OCI-LY1 (cell line): ENCODE measurements around the gene KLK12.

Source experiments
- H2AFZ ChIP-seq: fragments of 200-600 bp; sonication (generic), shearing (Covaris generic); 2 replicates; pipeline ENCODE4 v1.6.0; 2014; ENCODE audit warnings: antibody characterized with exemption, mild to moderate bottlenecking, low read length
- H3F3A ChIP-seq: fragments of 200-600 bp; sonication (generic), shearing (Covaris generic); 2 replicates; pipeline ENCODE4 v1.6.0; 2014; ENCODE audit warnings: mild to moderate bottlenecking, antibody characterized with exemption, low read length, moderate library complexity; ENCODE audit not compliant: insufficient read depth
- H3K27ac ChIP-seq: fragments of 200-600 bp; sonication (generic); 2 replicates; pipeline ENCODE4 v1.5.1; 2014; ENCODE audit warnings: low read length, mixed run types, mild to moderate bottlenecking, low read depth; ENCODE audit not compliant: poor library complexity, severe bottlenecking
- H3K27me3 ChIP-seq: fragments of 200-600 bp; sonication (generic); 2 replicates; pipeline ENCODE4 v1.6.0; 2014; ENCODE audit warnings: antibody characterized with exemption, mild to moderate bottlenecking, low read length, moderate library complexity; ENCODE audit not compliant: insufficient read depth
- H3K36me3 ChIP-seq: fragments of 200-600 bp; sonication (generic); 2 replicates; pipeline ENCODE4 v1.6.1; 2014; ENCODE audit warnings: mild to moderate bottlenecking, antibody characterized with exemption, low read length, moderate library complexity, mixed read lengths; ENCODE audit not compliant: insufficient read depth
- H3K4me1 ChIP-seq: fragments of 200-600 bp; sonication (generic); 2 replicates; pipeline ENCODE4 v1.5.1; 2014; ENCODE audit warnings: mild to moderate bottlenecking, low read length, moderate library complexity; ENCODE audit not compliant: insufficient read depth, severe bottlenecking
- H3K4me2 ChIP-seq: fragments of 200-600 bp; sonication (generic), shearing (Covaris generic); 2 replicates; pipeline ENCODE4 v1.6.1; 2014; ENCODE audit warnings: low read length
- H3K4me3 ChIP-seq: fragments of 200-600 bp; sonication (generic); 2 replicates; pipeline ENCODE4 v1.5.1; 2014; ENCODE audit warnings: low read length, low read depth, mild to moderate bottlenecking, mixed read lengths; ENCODE audit not compliant: poor library complexity, severe bottlenecking
- H3K79me2 ChIP-seq: fragments of 200-600 bp; shearing (Covaris generic); 2 replicates; pipeline ENCODE4 v1.6.1; 2016; ENCODE audit warnings: mixed run types, low read length, mixed read lengths; ENCODE audit not compliant: insufficient read depth
- H3K9ac ChIP-seq: fragments of 200-600 bp; sonication (generic), shearing (Covaris generic); 2 replicates; pipeline ENCODE4 v1.6.1; 2014; ENCODE audit warnings: mild to moderate bottlenecking, low read length, mixed read lengths
- H3K9me2 ChIP-seq: fragments of 200-600 bp; sonication (generic), shearing (Covaris generic); 2 replicates; pipeline ENCODE4 v1.6.1; 2014; ENCODE audit warnings: low read depth, mild to moderate bottlenecking, low read length, mixed read lengths
- H3K9me3 ChIP-seq: fragments of 200-600 bp; shearing (Covaris generic); 2 replicates; pipeline ENCODE4 v1.6.1; 2014; ENCODE audit warnings: low read length, mixed read lengths
- H4K20me1 ChIP-seq: fragments of 200-600 bp; sonication (generic), shearing (Covaris generic); 2 replicates; pipeline ENCODE4 v1.6.0; 2016; ENCODE audit warnings: mild to moderate bottlenecking, low read length; ENCODE audit not compliant: insufficient read depth
- EZH2 ChIP-seq: fragments of 200-600 bp; sonication (generic), shearing (Covaris generic); IDR thresholded peaks from 2 replicates; pipeline ENCODE4 v1.8.0; 2017; ENCODE audit warnings: borderline replicate concordance, mixed run types, mild to moderate bottlenecking, antibody characterized with exemption, low read length, moderate library complexity, mixed read lengths
- TF ChIP-seq, protein P1 (sequence below): fragments of 200-600 bp; sonication (generic), shearing (Covaris generic); IDR thresholded peaks from 2 replicates; pipeline ENCODE4 v1.5.1; 2017; ENCODE audit warnings: mild to moderate bottlenecking, antibody characterized with exemption, low read length, moderate library complexity, mixed read lengths

The KLK12 gene

DNA sequence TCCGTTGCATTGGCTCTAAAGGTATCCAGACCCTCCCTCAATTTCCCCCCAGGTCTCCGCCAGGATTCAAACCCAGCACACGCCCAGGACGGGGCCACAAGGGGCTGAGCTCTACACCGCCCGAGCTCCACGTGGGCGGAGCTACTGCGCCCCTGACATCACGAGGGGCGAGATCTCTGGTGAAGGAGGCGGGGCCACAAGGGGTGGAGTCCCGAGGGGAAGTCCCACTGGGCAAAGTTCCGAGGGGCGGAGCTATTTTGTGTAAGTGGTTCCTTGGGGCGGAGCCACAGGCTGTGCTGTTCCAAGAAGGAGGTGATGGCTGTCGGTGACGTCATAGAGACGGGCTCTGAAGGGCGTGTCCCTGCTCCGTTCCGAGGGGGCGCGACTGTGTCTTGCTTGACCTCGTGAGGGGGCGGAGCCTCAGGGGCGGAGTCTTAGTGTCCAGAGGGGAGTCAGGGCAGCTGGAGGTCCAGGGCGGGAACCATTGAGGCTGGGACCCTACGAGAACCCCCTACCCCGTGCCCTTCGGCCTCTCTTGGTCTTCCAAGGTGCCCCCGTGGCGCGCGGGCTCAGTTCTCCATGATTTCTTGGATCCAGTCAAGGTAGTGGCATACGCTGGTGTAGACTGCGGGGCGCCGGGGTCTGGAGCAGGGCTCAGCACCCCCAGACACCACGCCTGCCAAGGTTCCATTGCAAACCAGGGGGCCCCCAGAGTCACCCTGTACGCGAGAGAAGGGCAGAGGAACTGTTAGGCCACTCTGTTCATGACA, 32.1 kb downstream of the KLK12 start:
- no peak overlapping the region for H3K27ac ChIP-seq
- H3K9ac ChIP-seq = no peak overlapping the region
- no peaks in the 10 kb centered on the region for H3K4me1 ChIP-seq
- no peaks in the 10 kb centered on the region for H3K9me3 ChIP-seq
- H3K4me3 ChIP-seq = no peak overlapping the region
- no peak for TF ChIP-seq EZH2
- TF ChIP-seq, protein P1, sequence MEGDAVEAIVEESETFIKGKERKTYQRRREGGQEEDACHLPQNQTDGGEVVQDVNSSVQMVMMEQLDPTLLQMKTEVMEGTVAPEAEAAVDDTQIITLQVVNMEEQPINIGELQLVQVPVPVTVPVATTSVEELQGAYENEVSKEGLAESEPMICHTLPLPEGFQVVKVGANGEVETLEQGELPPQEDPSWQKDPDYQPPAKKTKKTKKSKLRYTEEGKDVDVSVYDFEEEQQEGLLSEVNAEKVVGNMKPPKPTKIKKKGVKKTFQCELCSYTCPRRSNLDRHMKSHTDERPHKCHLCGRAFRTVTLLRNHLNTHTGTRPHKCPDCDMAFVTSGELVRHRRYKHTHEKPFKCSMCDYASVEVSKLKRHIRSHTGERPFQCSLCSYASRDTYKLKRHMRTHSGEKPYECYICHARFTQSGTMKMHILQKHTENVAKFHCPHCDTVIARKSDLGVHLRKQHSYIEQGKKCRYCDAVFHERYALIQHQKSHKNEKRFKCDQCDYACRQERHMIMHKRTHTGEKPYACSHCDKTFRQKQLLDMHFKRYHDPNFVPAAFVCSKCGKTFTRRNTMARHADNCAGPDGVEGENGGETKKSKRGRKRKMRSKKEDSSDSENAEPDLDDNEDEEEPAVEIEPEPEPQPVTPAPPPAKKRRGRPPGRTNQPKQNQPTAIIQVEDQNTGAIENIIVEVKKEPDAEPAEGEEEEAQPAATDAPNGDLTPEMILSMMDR = no peak
- no peak overlapping the region for H3K4me2 ChIP-seq
- H3K9me2 ChIP-seq = no peaks in the 10 kb centered on the region
- no peak overlapping the region for H2AFZ ChIP-seq
- H3K36me3 ChIP-seq = no peaks in the 10 kb centered on the region
- H3K27me3 ChIP-seq = no peaks in the 10 kb centered on the region
- H4K20me1 ChIP-seq = no peaks in the 10 kb centered on the region
- H3K79me2 ChIP-seq = no peaks in the 10 kb centered on the region
- H3F3A ChIP-seq = no peaks in the 10 kb centered on the region

GRCh38 chr19:51002089-51002532, 32.7 kb downstream of the KLK12 start:
- H3K4me2 ChIP-seq = no peak overlapping the region
- H3K9ac ChIP-seq = no peak overlapping the region

GRCh38 chr19:51001515-51001914, 33.3 kb downstream of the KLK12 start, which contains the start of gene KLK8:
KLK8 (minus strand) TSS chr19:51001604; CDS start chr19:51001167, 437 bp downstream.
- H3K79me2 ChIP-seq = no peaks in the 10 kb centered on the region
- TF ChIP-seq, protein P1 = no peak
- no peak for TF ChIP-seq EZH2
- no peak within 1 kb of the TSS for H3K4me3 ChIP-seq
- no peaks in the 10 kb centered on the region for H3F3A ChIP-seq
- no peak within 1 kb of the TSS for H2AFZ ChIP-seq
- no peaks in the 10 kb centered on the region for H3K4me1 ChIP-seq
- no peak within 1 kb of the TSS for H3K27ac ChIP-seq
- no peaks in the 10 kb centered on the region for H3K9me3 ChIP-seq
- no peak within 1 kb of the TSS for H3K4me2 ChIP-seq
- no peaks in the 10 kb centered on the region for H4K20me1 ChIP-seq
- no peaks in the 10 kb centered on the region for H3K36me3 ChIP-seq
- no peaks in the 10 kb centered on the region for H3K27me3 ChIP-seq
- H3K9ac ChIP-seq = no peak within 1 kb of the TSS
- no peaks in the 10 kb centered on the region for H3K9me2 ChIP-seq

More at GRCh38 chr19:51002089-51002532, 32.7 kb downstream of the KLK12 start:
- H3K4me1 ChIP-seq = no peaks in the 10 kb centered on the region
- no peaks in the 10 kb centered on the region for H3F3A ChIP-seq
- no peak overlapping the region for H3K4me3 ChIP-seq
- no peaks in the 10 kb centered on the region for H4K20me1 ChIP-seq
- H3K36me3 ChIP-seq = no peaks in the 10 kb centered on the region
- no peaks in the 10 kb centered on the region for H3K9me3 ChIP-seq
- no peaks in the 10 kb centered on the region for H3K79me2 ChIP-seq
- no peak for TF ChIP-seq EZH2
- TF ChIP-seq, protein P1 = no peak
- H3K27ac ChIP-seq = no peak overlapping the region
- no peak overlapping the region for H2AFZ ChIP-seq
- no peaks in the 10 kb centered on the region for H3K9me2 ChIP-seq
- H3K27me3 ChIP-seq = no peaks in the 10 kb centered on the region
